Measurements from ENCODE around the gene NALCN. TPM values are rescaled to one million over a fixed set of nuclear protein-coding genes. Genes with fewer than 3 reads are reported as not detected.

Gene NALCN
- total RNA-seq, 1 experiment from 2014 or later: 0.52 TPM

GRCh38 chr13:101384929-101385328 is 31.4 kb downstream of the NALCN start:
- no peak overlapping the region for H3K4me3 ChIP-seq (ENCODE audit: low read depth, low read length, poor library complexity, severe bottlenecking)
- no peaks in the 10 kb centered on the region for H3K27me3 ChIP-seq (replicated peaks; ENCODE audit: insufficient read depth, low read depth, low read length, poor library complexity)
- no peak for DNase-seq (ENCODE audit: low spot score)
- peaks cover 27% of the 10 kb centered on the region for H3K4me1 ChIP-seq (ENCODE audit: insufficient read depth, low read length, poor library complexity, severe bottlenecking)
- POLR2A ChIA-PET (ENCODE audit: low non-redundant PET): no interaction called here
- CTCF ChIA-PET: no interaction called here
- no peaks in the 10 kb centered on the region for H3K36me3 ChIP-seq (ENCODE audit: insufficient read depth, low read length, poor library complexity, severe bottlenecking)
- H3K27ac ChIP-seq (ENCODE audit: low read depth, low read length, poor library complexity, severe bottlenecking): no peak overlapping the region
- no peak for TF ChIP-seq EZH2 (IDR thresholded peaks at IDR 0.05; ENCODE audit: borderline replicate concordance, low read depth, low read length, poor library complexity, severe bottlenecking)
- TF ChIP-seq CTCF (conservative IDR thresholded peaks at IDR 0.05; ENCODE audit: low read depth, low read length): no peak
- BruUV-seq (replicated peaks): no TSS peak
- no peaks in the 10 kb centered on the region for H3K9me3 ChIP-seq (ENCODE audit: low read depth, low read length, poor library complexity, severe bottlenecking)
- intact Hi-C loops (cut with micrococcal nuclease; ENCODE audit: unreplicated experiment): no loop called here

GRCh38 chr13:101383595-101383994 is 32.7 kb downstream of the NALCN start:
- CTCF ChIA-PET: no interaction called here
- no peak overlapping the region for H3K27ac ChIP-seq (ENCODE audit: low read depth, low read length, poor library complexity, severe bottlenecking)
- no peaks in the 10 kb centered on the region for H3K27me3 ChIP-seq (replicated peaks; ENCODE audit: insufficient read depth, low read depth, low read length, poor library complexity)
- no peak for TF ChIP-seq CTCF (conservative IDR thresholded peaks at IDR 0.05; ENCODE audit: low read depth, low read length)
- no peak for TF ChIP-seq EZH2 (IDR thresholded peaks at IDR 0.05; ENCODE audit: borderline replicate concordance, low read depth, low read length, poor library complexity, severe bottlenecking)
- no peaks in the 10 kb centered on the region for H3K36me3 ChIP-seq (ENCODE audit: insufficient read depth, low read length, poor library complexity, severe bottlenecking)
- no peak overlapping the region for H3K4me3 ChIP-seq (ENCODE audit: low read depth, low read length, poor library complexity, severe bottlenecking)
- peaks cover 27% of the 10 kb centered on the region for H3K4me1 ChIP-seq (ENCODE audit: insufficient read depth, low read length, poor library complexity, severe bottlenecking)
- intact Hi-C loops (cut with micrococcal nuclease; ENCODE audit: unreplicated experiment): no loop called here
- no TSS peak for BruUV-seq (replicated peaks)
- POLR2A ChIA-PET (ENCODE audit: low non-redundant PET): no interaction called here
- peak; percentile 49 for DNase-seq (ENCODE audit: low spot score)
- no peaks in the 10 kb centered on the region for H3K9me3 ChIP-seq (ENCODE audit: low read depth, low read length, poor library complexity, severe bottlenecking)

- DNase-seq (ENCODE audit: low spot score): no peak
- no peaks in the 10 kb centered on the region for H3K27me3 ChIP-seq (replicated peaks; ENCODE audit: insufficient read depth, low read depth, low read length, poor library complexity)
- H3K9me3 ChIP-seq (ENCODE audit: low read depth, low read length, poor library complexity, severe bottlenecking): no peaks in the 10 kb centered on the region
- BruUV-seq (replicated peaks): no TSS peak
- intact Hi-C loops (cut with micrococcal nuclease; ENCODE audit: unreplicated experiment): no loop called here
- ChIA-PET CTCF (no interaction called here), POLR2A (ENCODE audit: low non-redundant PET) (no interaction called here)
- no peak overlapping the region for H3K27ac ChIP-seq (ENCODE audit: low read depth, low read length, poor library complexity, severe bottlenecking)
- no peak for TF ChIP-seq CTCF (conservative IDR thresholded peaks at IDR 0.05; ENCODE audit: low read depth, low read length)
- TF ChIP-seq EZH2 (IDR thresholded peaks at IDR 0.05; ENCODE audit: borderline replicate concordance, low read depth, low read length, poor library complexity, severe bottlenecking): no peak
- H3K4me1 ChIP-seq (ENCODE audit: insufficient read depth, low read length, poor library complexity, severe bottlenecking): peaks cover 27% of the 10 kb centered on the region
- H3K4me3 ChIP-seq (ENCODE audit: low read depth, low read length, poor library complexity, severe bottlenecking): no peak overlapping the region
- H3K36me3 ChIP-seq (ENCODE audit: insufficient read depth, low read length, poor library complexity, severe bottlenecking): no peaks in the 10 kb centered on the region
Observed at GRCh38 chr13:101382701-101383100, 33.6 kb downstream of the NALCN start.
